ENCODE data around the gene ITGB1BP1. TPM values are rescaled to one million over a fixed set of nuclear protein-coding genes. Genes with fewer than 3 reads are reported as not detected.

The ITGB1BP1 gene
- total RNA-seq, 1 donor from 2014 or later, result 61.6 TPM

DNA sequence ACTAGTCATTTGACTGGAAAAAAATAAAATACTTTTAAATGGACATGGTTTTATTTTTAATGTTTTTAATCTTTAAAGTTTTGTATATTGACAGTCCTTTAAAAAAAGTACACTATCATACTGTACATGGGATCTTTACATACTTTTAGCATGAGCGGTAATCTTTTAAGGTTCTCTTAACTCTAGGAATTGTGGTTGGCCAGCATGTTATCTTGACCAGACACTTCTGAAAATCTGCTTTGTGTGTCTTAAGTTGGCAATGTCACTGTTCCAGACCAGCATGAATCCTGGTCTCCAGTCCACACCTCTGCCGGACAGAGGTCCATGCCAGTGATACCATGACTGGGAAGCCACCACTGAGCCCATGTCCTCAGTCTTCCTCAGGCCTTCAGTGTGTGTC lies 17.7 kb downstream of the ITGB1BP1 start:
- no peak overlapping the region for H3K4me3 ChIP-seq
- TF ChIP-seq, protein P1, sequence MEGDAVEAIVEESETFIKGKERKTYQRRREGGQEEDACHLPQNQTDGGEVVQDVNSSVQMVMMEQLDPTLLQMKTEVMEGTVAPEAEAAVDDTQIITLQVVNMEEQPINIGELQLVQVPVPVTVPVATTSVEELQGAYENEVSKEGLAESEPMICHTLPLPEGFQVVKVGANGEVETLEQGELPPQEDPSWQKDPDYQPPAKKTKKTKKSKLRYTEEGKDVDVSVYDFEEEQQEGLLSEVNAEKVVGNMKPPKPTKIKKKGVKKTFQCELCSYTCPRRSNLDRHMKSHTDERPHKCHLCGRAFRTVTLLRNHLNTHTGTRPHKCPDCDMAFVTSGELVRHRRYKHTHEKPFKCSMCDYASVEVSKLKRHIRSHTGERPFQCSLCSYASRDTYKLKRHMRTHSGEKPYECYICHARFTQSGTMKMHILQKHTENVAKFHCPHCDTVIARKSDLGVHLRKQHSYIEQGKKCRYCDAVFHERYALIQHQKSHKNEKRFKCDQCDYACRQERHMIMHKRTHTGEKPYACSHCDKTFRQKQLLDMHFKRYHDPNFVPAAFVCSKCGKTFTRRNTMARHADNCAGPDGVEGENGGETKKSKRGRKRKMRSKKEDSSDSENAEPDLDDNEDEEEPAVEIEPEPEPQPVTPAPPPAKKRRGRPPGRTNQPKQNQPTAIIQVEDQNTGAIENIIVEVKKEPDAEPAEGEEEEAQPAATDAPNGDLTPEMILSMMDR (IDR thresholded peaks at IDR 0.05), result no peak
- intact Hi-C loops (cut with DNase I), result no loop called here
- no peak for DNase-seq
- ATAC-seq, result no peak
- peaks cover 78% of the 10 kb centered on the region for H3K36me3 ChIP-seq
- no peaks in the 10 kb centered on the region for H3K9me3 ChIP-seq
- H3K4me1 ChIP-seq, result peaks cover 10% of the 10 kb centered on the region
- H3K27me3 ChIP-seq (ENCODE audit: low read depth), result no peaks in the 10 kb centered on the region
- no peak overlapping the region for H3K27ac ChIP-seq

DNA sequence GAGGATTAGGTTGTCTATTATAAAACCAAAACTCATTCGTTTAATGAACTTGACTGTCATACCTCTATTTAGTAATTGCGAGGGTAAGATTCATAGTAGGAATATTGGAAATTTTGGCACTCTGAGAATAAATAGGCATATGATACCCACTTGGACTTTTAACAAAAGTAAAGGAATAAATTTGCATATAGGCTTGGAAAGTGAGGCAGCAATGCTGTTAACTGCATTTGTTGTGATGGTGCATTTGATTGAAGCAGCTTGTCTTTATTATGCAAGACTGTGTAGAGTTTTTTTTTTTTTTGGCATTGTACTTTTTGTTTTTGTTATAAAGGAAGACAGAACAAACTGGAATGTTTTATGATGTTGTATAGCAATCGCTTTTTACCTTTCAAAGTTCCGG lies 18.9 kb downstream of the ITGB1BP1 start:
- ATAC-seq, result no peak
- TF ChIP-seq, protein P1 (IDR thresholded peaks at IDR 0.05), result no peak
- intact Hi-C loops (cut with DNase I), result no loop called here
- Histone ChIP-seq H3K27ac (no peak overlapping the region), H3K4me3 (no peak overlapping the region), H3K27me3 (ENCODE audit: low read depth) (no peaks in the 10 kb centered on the region), H3K9me3 (no peaks in the 10 kb centered on the region), H3K4me1 (peaks cover 10% of the 10 kb centered on the region), H3K36me3 (peaks cover 70% of the 10 kb centered on the region)
- DNase-seq, result no peak

DNA sequence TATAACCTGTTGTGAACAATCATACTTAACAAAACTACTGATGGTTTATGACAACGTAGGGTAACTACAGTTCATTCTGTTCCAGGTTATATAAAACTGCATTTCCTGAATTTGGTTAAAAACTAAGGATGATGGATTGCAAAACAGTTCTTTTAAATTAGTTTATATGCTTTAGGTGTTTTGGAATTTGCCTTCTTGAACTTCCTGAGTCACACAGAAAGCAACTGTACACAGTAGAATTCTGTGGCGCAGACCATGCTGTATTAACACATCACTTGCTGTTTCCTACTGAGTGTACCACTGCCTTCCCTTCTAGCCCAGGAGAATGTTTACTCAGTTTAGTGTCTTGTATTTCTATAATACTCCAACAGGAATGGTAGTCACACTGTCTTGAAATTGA lies 19.4 kb downstream of the ITGB1BP1 start:
- ATAC-seq (no peak), DNase-seq (no peak)
- Histone ChIP-seq H3K27me3 (ENCODE audit: low read depth) (no peaks in the 10 kb centered on the region), H3K4me1 (peaks cover 10% of the 10 kb centered on the region), H3K27ac (no peak overlapping the region), H3K36me3 (peaks cover 65% of the 10 kb centered on the region), H3K4me3 (no peak overlapping the region), H3K9me3 (no peaks in the 10 kb centered on the region)
- intact Hi-C loops (cut with DNase I), result no loop called here
- TF ChIP-seq, protein P1 (IDR thresholded peaks at IDR 0.05), result no peak

DNA sequence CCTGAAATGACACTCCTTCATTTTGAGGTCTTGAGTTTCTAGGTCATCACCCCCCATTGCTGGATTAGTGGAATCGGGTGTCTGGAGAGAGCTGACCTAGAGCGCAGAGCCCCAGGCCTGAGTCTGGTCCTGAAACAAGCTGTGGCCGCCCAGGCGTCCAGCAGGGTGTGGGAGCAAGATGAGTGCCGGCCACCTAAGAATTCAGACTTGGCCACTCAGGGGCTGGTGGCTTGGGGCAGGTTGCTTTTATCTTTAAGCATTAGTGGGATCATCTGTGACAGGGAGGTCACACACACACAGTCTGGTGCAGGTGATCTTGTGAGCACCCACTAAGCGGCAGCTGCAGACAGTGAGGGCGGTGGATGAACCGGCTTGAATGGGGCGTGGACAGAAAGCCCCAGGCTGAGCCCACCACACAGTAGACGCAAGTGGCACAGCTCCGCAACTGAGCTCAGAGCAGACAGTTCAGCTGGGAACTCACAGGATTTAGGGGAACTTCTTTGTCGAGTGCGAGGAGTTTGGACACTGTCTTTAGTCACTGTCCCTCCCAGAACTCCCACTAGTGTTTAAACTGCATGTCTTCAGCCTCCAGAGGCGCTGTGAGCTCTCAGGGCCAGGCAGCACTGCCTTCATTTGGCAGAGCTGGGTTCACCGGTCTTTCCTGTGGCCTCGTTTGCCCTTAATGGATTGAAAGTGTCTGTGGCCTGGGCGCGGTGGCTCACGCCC lies 21.5 kb downstream of the ITGB1BP1 start:
- Histone ChIP-seq H3K9me3 (no peaks in the 10 kb centered on the region), H3K27me3 (ENCODE audit: low read depth) (no peaks in the 10 kb centered on the region), H3K4me3 (no peak overlapping the region), H3K36me3 (peaks cover 45% of the 10 kb centered on the region), H3K27ac (no peak overlapping the region), H3K4me1 (peaks cover 10% of the 10 kb centered on the region)
- ATAC-seq (no peak), DNase-seq (no peak)
- TF ChIP-seq, protein P1 (IDR thresholded peaks at IDR 0.05), result no peak
- intact Hi-C loops (cut with DNase I), result no loop called here

DNA sequence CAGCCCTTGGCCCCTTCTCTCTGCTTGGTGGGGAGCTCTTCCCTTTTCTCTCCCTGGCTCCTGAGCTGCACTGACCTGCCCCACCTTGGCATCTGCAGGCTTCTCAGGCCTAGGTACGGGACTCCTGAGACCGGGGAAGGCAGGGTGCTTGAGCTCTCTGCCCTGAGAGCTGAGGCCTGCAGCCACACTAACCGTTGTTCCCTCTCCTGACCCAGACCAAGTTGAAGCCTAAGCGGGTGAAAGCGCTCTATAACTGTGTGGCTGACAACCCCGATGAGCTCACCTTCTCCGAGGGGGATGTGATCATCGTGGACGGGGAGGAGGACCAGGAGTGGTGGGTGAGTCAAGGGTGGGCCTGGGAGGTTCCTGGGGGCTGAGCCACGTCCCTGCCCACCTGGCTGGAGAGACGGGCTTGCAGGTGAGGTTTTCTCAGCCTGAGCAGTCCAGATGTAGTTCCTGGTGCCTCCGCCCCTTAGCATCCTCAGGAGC lies 22.2 kb downstream of the ITGB1BP1 start:
- intact Hi-C loops (cut with DNase I), result no loop called here
- Histone ChIP-seq H3K4me3 (no peak overlapping the region), H3K36me3 (peaks cover 42% of the 10 kb centered on the region), H3K9me3 (no peaks in the 10 kb centered on the region), H3K4me1 (peaks cover 10% of the 10 kb centered on the region), H3K27ac (no peak overlapping the region), H3K27me3 (ENCODE audit: low read depth) (no peaks in the 10 kb centered on the region)
- ATAC-seq (no peak), DNase-seq (no peak)
- TF ChIP-seq, protein P1 (IDR thresholded peaks at IDR 0.05), result no peak

Measured in lower lobe of right lung (tissue), 2 donors.